SU-DHL-6 (cell line): ENCODE data around the gene SRPK3.

ENCODE experiments used
- H2AFZ ChIP-seq: fragments of 200-600 bp; sonication (generic); 2 replicates; pipeline ENCODE4 v1.6.1; 2014; ENCODE audit warnings: low read depth, mild to moderate bottlenecking, moderate library complexity, mixed read lengths, antibody characterized with exemption, low read length; ENCODE audit not compliant: severe bottlenecking
- H3F3A ChIP-seq: fragments of 200-600 bp; shearing (Covaris generic); 2 replicates; pipeline ENCODE4 v1.6.0; 2016; ENCODE audit warnings: antibody characterized with exemption, mild to moderate bottlenecking; ENCODE audit not compliant: insufficient read depth
- H3K27ac ChIP-seq: fragments of 200-600 bp; sonication (generic); 2 replicates; pipeline ENCODE4 v1.5.1; 2016; ENCODE audit warnings: low read depth, mild to moderate bottlenecking, low read length, moderate library complexity, mixed read lengths
- H3K27me3 ChIP-seq: fragments of 200-600 bp; sonication (generic), shearing (Covaris generic); 2 replicates; pipeline ENCODE4 v1.6.0; 2014; ENCODE audit warnings: mild to moderate bottlenecking, low read length
- H3K36me3 ChIP-seq: fragments of 200-600 bp; sonication (generic); 2 replicates; pipeline ENCODE4 v1.6.1; 2014; ENCODE audit warnings: mild to moderate bottlenecking, low read length, mixed read lengths
- H3K4me2 ChIP-seq: fragments of 300-600, 200-600 bp; shearing (Covaris generic), sonication (generic); 2 replicates; pipeline ENCODE4 v1.6.0; 2014; ENCODE audit warnings: low read length, low read depth, mild to moderate bottlenecking; ENCODE audit not compliant: poor library complexity, severe bottlenecking
- H3K4me3 ChIP-seq: fragments of 200-600 bp; sonication (generic); 2 replicates; pipeline ENCODE4 v1.5.1; 2014; ENCODE audit warnings: antibody characterized with exemption, low read length, mild to moderate bottlenecking, mixed read lengths; ENCODE audit not compliant: insufficient read depth, poor library complexity, severe bottlenecking
- H3K79me2 ChIP-seq: fragments of 200-600 bp; sonication (generic); 2 replicates; pipeline ENCODE4 v1.6.1; 2014; ENCODE audit warnings: mild to moderate bottlenecking, low read length, moderate library complexity; ENCODE audit not compliant: insufficient read depth
- H3K9ac ChIP-seq: fragments of 200-600 bp; sonication (generic); 2 replicates; pipeline ENCODE4 v1.7.0; 2014; ENCODE audit warnings: mild to moderate bottlenecking, low read length
- H3K9me2 ChIP-seq: fragments of 200-600 bp; sonication (generic); replicated peaks from 2 replicates; pipeline ENCODE4 v1.6.1; 2014; ENCODE audit warnings: low read length; ENCODE audit not compliant: insufficient read depth
- H3K9me3 ChIP-seq: fragments of 200-600 bp; sonication (generic); 2 replicates; pipeline ENCODE4 v1.6.1; 2014; ENCODE audit warnings: low read length, mixed read lengths; ENCODE audit not compliant: insufficient read depth
- H4K20me1 ChIP-seq: fragments of 200-600 bp; sonication (generic); 2 replicates; pipeline ENCODE4 v1.6.1; 2014; ENCODE audit warnings: low read depth, mild to moderate bottlenecking, antibody characterized with exemption, low read length, moderate library complexity, mixed read lengths
- CTCF ChIP-seq: fragments of 200-600 bp; sonication (generic); IDR thresholded peaks from one replicate; pipeline ENCODE4 v1.5.1; 2017; ENCODE audit warnings: antibody characterized with exemption, mild to moderate bottlenecking, low read length, moderate library complexity; ENCODE audit not compliant: insufficient read depth, poor library complexity, severe bottlenecking
- EZH2phosphoT487 ChIP-seq: fragments of 200-600 bp; sonication (generic), shearing (Covaris generic); conservative IDR thresholded peaks from 2 replicates; pipeline ENCODE4 v1.6.1; 2018; ENCODE audit warnings: mild to moderate bottlenecking, antibody characterized with exemption, low read length, moderate library complexity, mixed read lengths

The SRPK3 gene

DNA sequence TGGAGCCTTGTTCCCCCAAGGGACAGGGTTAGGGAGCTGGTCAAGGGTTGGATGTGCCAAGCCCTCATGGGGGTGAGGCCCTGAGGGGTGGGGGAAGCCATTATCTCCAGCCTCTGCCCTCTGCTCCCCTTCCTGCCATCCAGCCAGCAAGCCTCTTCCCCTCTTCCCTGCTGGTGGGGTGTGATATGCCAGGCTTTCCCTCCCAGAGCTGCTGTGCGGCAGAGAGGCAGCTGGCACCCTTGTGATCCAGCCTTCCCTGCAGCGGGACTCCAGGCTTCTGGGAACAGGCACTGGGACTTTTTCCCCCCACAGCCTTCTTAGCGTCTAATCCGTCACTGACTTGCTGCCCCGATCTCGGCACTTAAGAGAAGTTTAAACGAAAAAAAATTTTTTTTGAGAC is 19.9 kb downstream of the SRPK3 start:
- H3K27me3 ChIP-seq, result no peaks in the 10 kb centered on the region
- H3K27ac ChIP-seq, result no peak overlapping the region
- no peaks in the 10 kb centered on the region for H3K36me3 ChIP-seq
- H2AFZ ChIP-seq, result no peak overlapping the region
- TF ChIP-seq CTCF (no peak), EZH2phosphoT487 (no peak)
- H3K4me3 ChIP-seq, result no peak overlapping the region
- H3F3A ChIP-seq, result no peaks in the 10 kb centered on the region
- H3K79me2 ChIP-seq, result no peaks in the 10 kb centered on the region
- no peaks in the 10 kb centered on the region for H3K9me3 ChIP-seq
- no peak overlapping the region for H3K9ac ChIP-seq
- H3K4me2 ChIP-seq, result no peak overlapping the region
- H3K9me2 ChIP-seq, result no peaks in the 10 kb centered on the region
- H4K20me1 ChIP-seq, result no peaks in the 10 kb centered on the region

DNA sequence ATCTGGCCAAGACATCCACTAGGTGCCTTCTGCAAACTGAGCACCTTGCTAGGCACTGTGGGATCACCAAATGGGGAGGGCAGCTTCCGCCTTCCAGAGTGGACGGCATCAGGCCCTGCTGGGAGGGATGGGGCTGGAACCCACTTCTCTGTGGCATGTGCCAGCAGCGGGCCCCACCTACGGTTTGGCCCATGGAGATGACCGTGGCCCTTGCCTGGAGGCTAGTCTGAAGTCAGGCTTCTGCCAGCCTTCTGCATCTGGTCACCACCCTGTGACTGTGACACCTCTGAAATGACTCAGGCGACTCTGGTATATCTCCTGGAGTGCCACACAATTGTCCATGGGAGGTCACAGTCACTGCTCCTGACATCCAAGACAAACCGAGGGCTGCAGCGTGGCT is 20.8 kb downstream of the SRPK3 start:
- Histone ChIP-seq H3K36me3 (no peaks in the 10 kb centered on the region), H3F3A (no peaks in the 10 kb centered on the region), H3K4me3 (no peak overlapping the region), H2AFZ (no peak overlapping the region), H3K27me3 (no peaks in the 10 kb centered on the region), H3K79me2 (no peaks in the 10 kb centered on the region), H4K20me1 (no peaks in the 10 kb centered on the region), H3K9me3 (no peaks in the 10 kb centered on the region), H3K4me2 (no peak overlapping the region), H3K9me2 (no peaks in the 10 kb centered on the region), H3K27ac (no peak overlapping the region), H3K9ac (no peak overlapping the region)
- TF ChIP-seq CTCF (no peak), EZH2phosphoT487 (no peak)

GRCh38 chrX:153802513-153803045 is 21.7 kb downstream of the SRPK3 start:
- Histone ChIP-seq H3K27ac (no peak overlapping the region), H4K20me1 (no peaks in the 10 kb centered on the region), H3K4me2 (no peak overlapping the region), H3F3A (no peaks in the 10 kb centered on the region), H3K27me3 (no peaks in the 10 kb centered on the region), H3K4me3 (no peak overlapping the region), H3K9me2 (no peaks in the 10 kb centered on the region), H3K79me2 (no peaks in the 10 kb centered on the region), H2AFZ (no peak overlapping the region), H3K36me3 (no peaks in the 10 kb centered on the region), H3K9ac (no peak overlapping the region), H3K9me3 (no peaks in the 10 kb centered on the region)
- TF ChIP-seq CTCF (no peak), EZH2phosphoT487 (no peak)
